Measurements from ENCODE around the gene NAT14. TPM values are rescaled to one million over a fixed set of nuclear protein-coding genes. Genes with fewer than 3 reads are reported as not detected.

The NAT14 gene
- total RNA-seq, 1 donor: 8.3 TPM

DNA sequence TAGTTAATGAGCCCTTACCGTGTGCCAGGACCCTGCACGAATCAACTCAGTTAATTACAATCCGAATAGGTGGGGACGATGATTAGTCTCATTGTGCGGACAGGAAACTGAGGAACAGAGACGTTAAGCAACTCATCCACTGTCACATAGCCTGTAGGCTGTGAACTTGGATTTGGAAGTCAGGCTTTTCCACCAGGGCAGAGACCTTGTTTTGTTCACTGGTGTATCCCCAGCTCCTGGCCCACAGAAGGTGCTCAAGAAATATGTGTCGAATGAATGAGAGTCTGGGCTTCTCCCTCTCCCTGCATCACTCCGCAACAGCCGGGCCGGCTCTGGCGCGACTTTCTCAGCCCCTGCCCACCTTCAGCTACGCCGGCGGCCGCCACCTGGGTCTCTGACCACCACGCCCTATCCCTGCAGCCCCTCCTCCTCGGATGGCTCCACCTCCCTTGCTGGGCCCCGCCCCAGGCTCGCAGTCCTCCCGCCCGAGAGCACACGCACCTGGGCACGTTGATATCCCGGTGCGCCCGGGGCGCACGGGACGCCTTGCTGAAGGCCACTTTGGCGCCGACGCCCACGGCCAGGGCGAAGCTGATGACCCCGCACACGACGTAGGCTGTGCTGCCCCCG lies 43.2 kb upstream of the NAT14 start:
- H3K4me3 ChIP-seq (ENCODE audit: low read depth, low read length): no peak overlapping the region
- DNase-seq (ENCODE audit: low read depth): no peak
- TF ChIP-seq, protein P1, sequence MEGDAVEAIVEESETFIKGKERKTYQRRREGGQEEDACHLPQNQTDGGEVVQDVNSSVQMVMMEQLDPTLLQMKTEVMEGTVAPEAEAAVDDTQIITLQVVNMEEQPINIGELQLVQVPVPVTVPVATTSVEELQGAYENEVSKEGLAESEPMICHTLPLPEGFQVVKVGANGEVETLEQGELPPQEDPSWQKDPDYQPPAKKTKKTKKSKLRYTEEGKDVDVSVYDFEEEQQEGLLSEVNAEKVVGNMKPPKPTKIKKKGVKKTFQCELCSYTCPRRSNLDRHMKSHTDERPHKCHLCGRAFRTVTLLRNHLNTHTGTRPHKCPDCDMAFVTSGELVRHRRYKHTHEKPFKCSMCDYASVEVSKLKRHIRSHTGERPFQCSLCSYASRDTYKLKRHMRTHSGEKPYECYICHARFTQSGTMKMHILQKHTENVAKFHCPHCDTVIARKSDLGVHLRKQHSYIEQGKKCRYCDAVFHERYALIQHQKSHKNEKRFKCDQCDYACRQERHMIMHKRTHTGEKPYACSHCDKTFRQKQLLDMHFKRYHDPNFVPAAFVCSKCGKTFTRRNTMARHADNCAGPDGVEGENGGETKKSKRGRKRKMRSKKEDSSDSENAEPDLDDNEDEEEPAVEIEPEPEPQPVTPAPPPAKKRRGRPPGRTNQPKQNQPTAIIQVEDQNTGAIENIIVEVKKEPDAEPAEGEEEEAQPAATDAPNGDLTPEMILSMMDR (IDR thresholded peaks at IDR 0.05; ENCODE audit: insufficient read depth, low read length): no peak

DNA sequence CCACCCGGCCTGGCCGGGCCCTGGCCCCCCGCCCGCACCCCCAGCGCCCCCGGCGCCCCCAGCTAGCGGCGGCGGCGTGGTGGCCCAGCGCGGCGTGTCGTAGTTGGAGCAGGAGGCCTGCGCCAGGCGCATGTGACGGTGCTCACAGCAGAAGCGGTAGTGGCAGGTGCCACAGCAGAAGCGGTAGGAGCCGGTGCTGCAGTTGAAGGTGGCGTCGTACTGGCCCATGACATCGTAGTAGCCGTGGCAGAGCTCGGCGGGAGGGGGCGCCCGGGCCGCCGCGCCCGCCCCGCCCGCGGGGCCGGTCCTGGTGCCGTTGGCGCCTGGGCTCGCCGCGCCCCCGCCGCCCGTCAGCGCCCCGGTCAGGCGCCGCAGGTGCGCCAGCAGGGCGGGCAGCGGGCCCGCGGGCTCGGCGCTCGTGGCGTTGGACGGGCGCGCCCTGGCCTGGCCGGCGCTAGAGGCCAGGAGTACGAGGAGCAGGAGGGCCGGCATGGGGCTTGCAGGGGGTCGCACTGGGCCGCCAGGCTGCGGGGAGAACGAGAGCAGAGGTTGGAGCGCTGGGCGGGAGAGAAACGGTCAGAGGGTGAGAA lies 42.5 kb upstream of the NAT14 start:
- H3K4me3 ChIP-seq (ENCODE audit: low read depth, low read length): no peak overlapping the region
- TF ChIP-seq, protein P1 (IDR thresholded peaks at IDR 0.05; ENCODE audit: insufficient read depth, low read length): no peak
- DNase-seq (ENCODE audit: low read depth): no peak

DNA sequence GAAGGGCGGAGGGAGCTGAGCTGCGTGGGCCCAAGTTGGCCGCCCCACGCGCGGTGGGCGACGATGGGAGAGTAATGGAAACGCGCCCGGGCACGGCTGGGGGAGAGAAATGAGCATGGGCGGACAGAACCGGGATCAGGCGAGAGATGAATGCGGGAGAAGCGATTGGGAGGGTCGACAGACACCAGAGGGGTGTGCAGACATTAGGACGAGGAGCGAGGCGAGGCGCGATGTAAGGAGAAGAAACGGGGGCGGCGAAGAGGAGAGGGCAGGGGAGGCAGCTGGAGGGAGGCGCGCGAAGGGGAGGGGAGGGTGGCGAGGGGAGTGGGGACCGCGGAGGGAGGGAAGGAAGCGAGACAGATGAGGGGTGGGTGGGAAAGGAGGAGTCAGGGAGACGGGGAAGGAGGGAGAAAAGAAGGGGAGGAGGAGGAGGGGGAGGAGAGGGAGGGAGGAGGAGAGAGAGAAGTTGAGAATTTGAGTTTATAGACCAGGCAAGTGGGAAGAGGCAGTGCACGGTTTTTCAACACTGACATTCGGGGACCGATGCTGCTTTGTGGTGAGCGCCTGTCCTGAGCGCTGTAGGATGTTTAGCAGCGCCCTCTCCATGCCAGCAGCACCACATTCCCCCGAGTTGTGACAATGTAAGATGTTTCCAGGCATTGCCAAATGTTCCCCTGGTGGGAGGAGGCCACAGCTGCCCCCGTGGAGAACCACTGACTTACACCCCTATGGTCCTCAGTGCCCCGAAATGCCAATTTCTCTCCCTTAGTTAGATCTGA lies 41.8 kb upstream of the NAT14 start, which contains the start of gene SHISA7:
Gene SHISA7 (minus strand): TSS at position 256 of the 779 bp plus-strand sequence. CDS start 437 bp downstream, outside the sequence.
- no peak for DNase-seq (ENCODE audit: low read depth)
- TF ChIP-seq, protein P1 (IDR thresholded peaks at IDR 0.05; ENCODE audit: insufficient read depth, low read length): no peak
- no peak within 1 kb of the TSS for H3K4me3 ChIP-seq (ENCODE audit: low read depth, low read length)

DNA sequence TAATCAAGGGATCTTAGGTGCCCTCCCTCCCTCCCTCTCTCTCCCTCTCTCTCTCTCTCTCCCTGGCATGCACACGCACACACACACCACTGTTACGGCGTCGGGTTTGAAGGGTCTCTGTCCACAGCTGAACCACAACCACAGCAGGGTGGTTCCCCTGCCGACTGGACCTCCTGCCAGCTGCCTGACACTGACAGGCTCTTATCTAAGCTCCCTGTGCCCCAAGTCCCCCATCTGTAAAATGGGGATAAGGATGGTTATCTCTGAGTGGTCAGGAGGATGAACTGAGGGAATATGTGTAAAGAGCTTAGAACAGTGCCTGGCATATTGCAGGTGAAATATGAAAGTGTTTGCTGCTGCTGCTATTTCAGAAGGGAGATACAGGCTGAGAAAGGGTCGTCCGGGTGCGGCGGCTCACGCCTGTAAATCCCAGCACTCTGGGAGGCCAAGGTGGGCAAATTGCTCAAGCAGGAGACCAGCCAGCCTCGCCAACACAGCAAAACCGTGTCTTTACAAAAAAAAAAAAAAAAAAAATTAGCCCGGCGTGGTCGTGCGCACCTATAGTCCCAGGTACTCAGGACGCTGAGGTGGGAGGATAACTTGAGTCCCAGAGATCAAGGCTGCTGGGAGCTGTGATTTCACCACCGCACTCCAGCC lies 41.0 kb upstream of the NAT14 start:
- H3K4me3 ChIP-seq (ENCODE audit: low read depth, low read length): no peak overlapping the region
- DNase-seq (ENCODE audit: low read depth): no peak
- TF ChIP-seq, protein P1 (IDR thresholded peaks at IDR 0.05; ENCODE audit: insufficient read depth, low read length): no peak

DNA sequence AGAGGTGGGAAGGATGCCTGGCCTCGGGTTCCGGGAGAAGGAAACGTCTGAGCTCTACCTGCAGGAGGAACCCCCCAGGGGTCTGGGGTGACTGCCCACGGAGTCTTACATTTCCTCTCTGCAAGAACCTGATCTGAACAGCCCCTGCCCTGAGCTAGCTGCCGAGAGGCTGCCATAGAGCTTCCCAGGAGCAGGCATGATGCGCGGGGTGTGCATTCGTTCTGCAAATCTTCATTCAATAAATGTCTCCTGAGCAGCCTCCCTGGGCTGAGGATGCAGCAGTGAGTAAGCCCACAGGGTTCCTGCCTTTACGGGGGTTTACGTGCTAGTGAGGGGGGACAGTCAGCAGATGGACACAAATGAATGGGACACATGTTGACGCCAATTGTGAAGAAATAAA lies 40.3 kb upstream of the NAT14 start:
- TF ChIP-seq, protein P1 (IDR thresholded peaks at IDR 0.05; ENCODE audit: insufficient read depth, low read length): no peak
- no peak overlapping the region for H3K4me3 ChIP-seq (ENCODE audit: low read depth, low read length)
- DNase-seq (ENCODE audit: low read depth): no peak

DNA sequence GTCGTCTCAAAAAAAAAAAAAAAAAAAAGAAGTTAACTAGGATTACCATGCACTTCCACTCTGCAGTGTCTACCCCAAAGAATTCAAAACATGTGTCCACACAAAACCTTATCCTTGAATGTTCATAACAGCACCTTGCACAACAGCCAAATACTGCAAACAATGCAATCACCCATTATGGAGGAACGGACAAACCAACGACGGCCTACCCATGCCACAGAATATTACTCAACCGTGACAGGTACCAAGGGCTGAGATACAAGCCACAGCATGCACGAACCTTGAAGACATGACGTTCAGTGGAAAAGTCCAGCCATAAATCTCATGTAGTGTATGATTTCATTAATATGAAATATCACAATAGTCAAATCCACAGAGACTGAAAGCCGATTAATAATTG lies 38.9 kb upstream of the NAT14 start:
- TF ChIP-seq, protein P1 (IDR thresholded peaks at IDR 0.05; ENCODE audit: insufficient read depth, low read length): no peak
- no peak for DNase-seq (ENCODE audit: low read depth)
- H3K4me3 ChIP-seq (ENCODE audit: low read depth, low read length): no peak overlapping the region

Data from fibroblast of the aortic adventitia (primary cell).